Measurements from ENCODE around the gene ANKDD1B. TPM values are rescaled to one million over a fixed set of nuclear protein-coding genes. Genes with fewer than 3 reads are reported as not detected.
"Not testable (repeated sequence)": the region's sequence is repeated elsewhere in the genome, so short reads cannot be mapped to it uniquely, and the experiment has no call there.

Gene ANKDD1B
- total and polyA plus RNA-seq, 9 of the 15 experiments (the other 6 are each of a cell fraction or from before 2014, with no cell fraction given) = 0.04 to 0.29 (median 0.18) TPM; not detected in 1

GRCh38 chr5:75565991-75566709 is 45.1 kb upstream of the ANKDD1B start:
- H3K27me3 ChIP-seq (ENCODE audit: control insufficient read depth in 2 of 2, insufficient read depth in 2 of 2, low read length in 2 of 2); in situ Hi-C loops (cut with MboI); BruUV-seq (replicated peaks); H3K36me3 ChIP-seq (ENCODE audit: control insufficient read depth, insufficient read depth, low read length); H3K9me1 ChIP-seq (ENCODE audit: control insufficient read depth, insufficient read depth, low read length); FAIRE-seq; H3K9me3 ChIP-seq (replicated peaks; ENCODE audit: control insufficient read depth, insufficient read depth, low read depth, low read length); H4K20me1 ChIP-seq (replicated peaks; ENCODE audit: control insufficient read depth, insufficient read depth, low read length); CTCF ChIA-PET (ENCODE audit: low intra/inter-chr PET ratio); TF ChIP-seq BRCA1 (IDR thresholded peaks at IDR 0.05): not testable (repeated sequence)
- Histone ChIP-seq H3K27ac (ENCODE audit: extremely low read depth, low read depth, low read length) (peak overlapping the region; percentile 79), H3K4me2 (ENCODE audit: insufficient read depth, low read length) (peak overlapping the region; percentile 71), H2AFZ (ENCODE audit: low read depth, low read length) (peak overlapping the region; percentile 82), H3K79me2 (ENCODE audit: control insufficient read depth, insufficient read depth, low read length) (peaks cover 52% of the 10 kb centered on the region; the same call in 2 of the 3 replicates), H3K4me1 (replicated peaks in 1 of 2; ENCODE audit: control insufficient read depth in 2 of 2, insufficient read depth in 2 of 2, low read length in 2 of 2) (peaks cover 9 to 25% of the 10 kb centered on the region in 2 experiments), H3K4me3 (peak overlapping the region; percentile 5; the same call in 1 of the 2 replicates), H3K9ac (ENCODE audit: insufficient read depth in 1 of 2, low read depth in 2 of 2, low read length in 2 of 2) (peak overlapping the region; percentile 56 to 72)
- intact Hi-C loops (cut with micrococcal nuclease) = loop anchor here (5.0 kb wide), 1 partner anchor 54 kb away; the partner anchor contains the start of genes CERT1 and POLK
- WGBS (ENCODE audit: insufficient coverage, low coverage, missing lambda C conversion rate) = 48% methylated on average over 14 of the region's 15 CpGs
- TF ChIP-seq CREM (IDR thresholded peaks at IDR 0.05; ENCODE audit: low read depth) (0 out of 2 replicates have a peak, but pooled peaks have one; percentile 1), EGR1 (conservative IDR thresholded peaks at IDR 0.05) (peak; percentile 53; the same call in 1 of the 2 replicates), BRCA1 (CRISPR knock-in tag; IDR thresholded peaks at IDR 0.05) (0 out of 2 replicates have a peak, but pooled peaks have one; percentile 53)
- POLR2A ChIA-PET = interaction anchor here (0.6 to 1.5 kb wide), 2 partner anchors 29 to 54 kb away, joined by 3 read pairs; no protein-coding TSS in a partner anchor
- ATAC-seq (peak; percentile 41), DNase-seq (ENCODE audit: extremely low read depth in 1 of 4, low spot score in 3 of 4) (peak in 1 of 4 experiments; percentile 23)

Data from K562 (cell line).